ENCODE results near the gene CNTF. TPM values are rescaled to one million over a fixed set of nuclear protein-coding genes. Genes with fewer than 3 reads are reported as not detected.

The CNTF gene
- total RNA-seq, 1 experiment from 2014 or later: 5.5 TPM

GRCh38 chr11:58656348-58656747 lies 33.9 kb downstream of the CNTF start:
- ChIA-PET POLR2A (ENCODE audit: low non-redundant PET) (no interaction called here), CTCF (no interaction called here)
- no peaks in the 10 kb centered on the region for H3K9me3 ChIP-seq (ENCODE audit: low read depth, low read length, poor library complexity, severe bottlenecking)
- no TSS peak for BruUV-seq (replicated peaks)
- intact Hi-C loops (cut with micrococcal nuclease; ENCODE audit: unreplicated experiment): no loop called here
- TF ChIP-seq, protein P1, sequence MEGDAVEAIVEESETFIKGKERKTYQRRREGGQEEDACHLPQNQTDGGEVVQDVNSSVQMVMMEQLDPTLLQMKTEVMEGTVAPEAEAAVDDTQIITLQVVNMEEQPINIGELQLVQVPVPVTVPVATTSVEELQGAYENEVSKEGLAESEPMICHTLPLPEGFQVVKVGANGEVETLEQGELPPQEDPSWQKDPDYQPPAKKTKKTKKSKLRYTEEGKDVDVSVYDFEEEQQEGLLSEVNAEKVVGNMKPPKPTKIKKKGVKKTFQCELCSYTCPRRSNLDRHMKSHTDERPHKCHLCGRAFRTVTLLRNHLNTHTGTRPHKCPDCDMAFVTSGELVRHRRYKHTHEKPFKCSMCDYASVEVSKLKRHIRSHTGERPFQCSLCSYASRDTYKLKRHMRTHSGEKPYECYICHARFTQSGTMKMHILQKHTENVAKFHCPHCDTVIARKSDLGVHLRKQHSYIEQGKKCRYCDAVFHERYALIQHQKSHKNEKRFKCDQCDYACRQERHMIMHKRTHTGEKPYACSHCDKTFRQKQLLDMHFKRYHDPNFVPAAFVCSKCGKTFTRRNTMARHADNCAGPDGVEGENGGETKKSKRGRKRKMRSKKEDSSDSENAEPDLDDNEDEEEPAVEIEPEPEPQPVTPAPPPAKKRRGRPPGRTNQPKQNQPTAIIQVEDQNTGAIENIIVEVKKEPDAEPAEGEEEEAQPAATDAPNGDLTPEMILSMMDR (conservative IDR thresholded peaks at IDR 0.05; ENCODE audit: low read depth, low read length): no peak
- TF ChIP-seq EZH2 (IDR thresholded peaks at IDR 0.05; ENCODE audit: borderline replicate concordance, low read depth, low read length, poor library complexity, severe bottlenecking): no peak
- no peaks in the 10 kb centered on the region for H3K27me3 ChIP-seq (replicated peaks; ENCODE audit: insufficient read depth, low read depth, low read length, poor library complexity)
- H3K4me1 ChIP-seq (ENCODE audit: insufficient read depth, low read length, poor library complexity, severe bottlenecking): no peaks in the 10 kb centered on the region
- H3K36me3 ChIP-seq (ENCODE audit: insufficient read depth, low read length, poor library complexity, severe bottlenecking): no peaks in the 10 kb centered on the region
- no peak for DNase-seq (ENCODE audit: low spot score)
- no peak overlapping the region for H3K4me3 ChIP-seq (ENCODE audit: low read depth, low read length, poor library complexity, severe bottlenecking)
- H3K27ac ChIP-seq (ENCODE audit: low read depth, low read length, poor library complexity, severe bottlenecking): no peak overlapping the region

DNA sequence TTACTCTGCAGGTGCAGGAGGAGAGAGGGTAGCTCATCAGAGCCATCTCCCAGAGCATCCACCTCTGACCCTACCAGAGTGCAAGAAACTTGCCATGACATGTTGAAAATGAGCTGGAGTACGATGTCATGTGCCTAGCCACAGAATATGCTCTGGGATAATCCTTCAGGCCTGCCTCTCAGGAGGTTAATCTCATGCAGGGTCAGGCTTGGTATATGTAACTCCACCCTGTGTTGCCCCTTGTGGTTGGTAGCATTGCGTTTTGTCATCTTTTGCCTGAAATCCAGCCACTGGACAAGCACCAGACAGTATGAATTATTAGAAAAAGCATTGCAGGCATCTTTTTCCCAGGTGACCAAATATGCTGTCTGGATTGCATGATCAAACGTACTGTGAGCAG lies 36.2 kb downstream of the CNTF start:
- no peaks in the 10 kb centered on the region for H3K36me3 ChIP-seq (ENCODE audit: insufficient read depth, low read length, poor library complexity, severe bottlenecking)
- no peak for DNase-seq (ENCODE audit: low spot score)
- TF ChIP-seq, protein P1 (conservative IDR thresholded peaks at IDR 0.05; ENCODE audit: low read depth, low read length): no peak
- no peak for TF ChIP-seq EZH2 (IDR thresholded peaks at IDR 0.05; ENCODE audit: borderline replicate concordance, low read depth, low read length, poor library complexity, severe bottlenecking)
- no peaks in the 10 kb centered on the region for H3K4me1 ChIP-seq (ENCODE audit: insufficient read depth, low read length, poor library complexity, severe bottlenecking)
- no peaks in the 10 kb centered on the region for H3K9me3 ChIP-seq (ENCODE audit: low read depth, low read length, poor library complexity, severe bottlenecking)
- H3K4me3 ChIP-seq (ENCODE audit: low read depth, low read length, poor library complexity, severe bottlenecking): no peak overlapping the region
- H3K27ac ChIP-seq (ENCODE audit: low read depth, low read length, poor library complexity, severe bottlenecking): no peak overlapping the region
- no peaks in the 10 kb centered on the region for H3K27me3 ChIP-seq (replicated peaks; ENCODE audit: insufficient read depth, low read depth, low read length, poor library complexity)
- ChIA-PET POLR2A (ENCODE audit: low non-redundant PET) (no interaction called here), CTCF (no interaction called here)
- no TSS peak for BruUV-seq (replicated peaks)
- intact Hi-C loops (cut with micrococcal nuclease; ENCODE audit: unreplicated experiment): no loop called here

DNA sequence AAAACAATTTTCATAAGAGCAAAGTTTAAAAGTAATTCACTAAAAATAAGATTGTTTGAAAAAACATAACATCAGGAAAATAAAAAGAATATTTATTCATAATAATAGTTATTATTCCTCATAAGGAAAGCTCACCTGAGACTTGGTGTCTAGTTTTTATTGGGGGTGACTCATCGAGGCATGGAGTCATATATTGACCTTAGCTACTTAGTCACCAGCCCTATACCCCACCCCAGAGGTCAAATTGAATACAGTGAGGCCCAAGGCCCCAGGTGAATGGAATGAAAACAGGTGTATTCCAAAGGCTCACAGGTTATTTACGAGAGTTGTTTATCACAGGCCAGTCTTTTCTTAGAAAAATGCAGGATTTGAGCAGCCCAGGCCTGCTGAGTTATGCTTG lies 36.9 kb downstream of the CNTF start:
- no peak for DNase-seq (ENCODE audit: low spot score)
- H3K4me3 ChIP-seq (ENCODE audit: low read depth, low read length, poor library complexity, severe bottlenecking): no peak overlapping the region
- TF ChIP-seq, protein P1 (conservative IDR thresholded peaks at IDR 0.05; ENCODE audit: low read depth, low read length): no peak
- no TSS peak for BruUV-seq (replicated peaks)
- intact Hi-C loops (cut with micrococcal nuclease; ENCODE audit: unreplicated experiment): no loop called here
- POLR2A ChIA-PET (ENCODE audit: low non-redundant PET): no interaction called here
- H3K4me1 ChIP-seq (ENCODE audit: insufficient read depth, low read length, poor library complexity, severe bottlenecking): no peaks in the 10 kb centered on the region
- CTCF ChIA-PET: no interaction called here
- no peaks in the 10 kb centered on the region for H3K36me3 ChIP-seq (ENCODE audit: insufficient read depth, low read length, poor library complexity, severe bottlenecking)
- H3K27ac ChIP-seq (ENCODE audit: low read depth, low read length, poor library complexity, severe bottlenecking): no peak overlapping the region
- no peaks in the 10 kb centered on the region for H3K9me3 ChIP-seq (ENCODE audit: low read depth, low read length, poor library complexity, severe bottlenecking)
- no peaks in the 10 kb centered on the region for H3K27me3 ChIP-seq (replicated peaks; ENCODE audit: insufficient read depth, low read depth, low read length, poor library complexity)

Measured in A673 (cell line).